ENCODE results near the gene GARNL3. TPM values are rescaled to one million over a fixed set of nuclear protein-coding genes. Genes with fewer than 3 reads are reported as not detected.

The GARNL3 gene
- total and polyA plus RNA-seq, 2 donors (not counting 3 experiments of a cell fraction or from before 2014, with no cell fraction given), result 1.4 to 8.3 TPM

DNA sequence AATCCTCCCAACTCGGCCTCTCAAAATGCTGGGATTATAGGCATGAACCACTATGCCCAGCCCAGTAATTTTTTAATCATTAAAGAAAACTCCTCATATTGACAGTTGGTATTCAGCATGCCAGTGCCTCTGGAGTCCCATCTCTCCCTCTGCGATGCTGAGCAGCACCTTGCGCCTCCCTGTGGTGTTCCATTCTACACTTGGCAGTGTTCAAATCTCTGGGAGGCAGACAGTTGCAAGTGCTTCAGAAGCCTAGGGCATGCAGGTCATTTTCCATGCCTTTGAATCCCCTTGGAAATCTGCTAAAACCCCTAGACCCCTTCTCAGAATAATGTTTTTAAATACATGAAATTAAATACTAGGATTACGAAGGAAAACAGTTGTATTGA is 41.3 kb downstream of the GARNL3 start:
- H4K20me1 ChIP-seq (replicated peaks; ENCODE audit: control insufficient read depth, extremely low read depth, insufficient read depth, low read length), result no peaks in the 10 kb centered on the region
- no peak overlapping the region for H3K9ac ChIP-seq (replicated peaks; ENCODE audit: extremely low read depth, insufficient read depth, low read length)
- intact Hi-C loops (cut with micrococcal nuclease) (no loop called here), dilution Hi-C loops (cut with MboI; ENCODE audit: extremely low pct_ligation_motif_present, low sequenced_read_pairs) (no loop called here)
- FAIRE-seq, result no peak
- H3K36me3 ChIP-seq (ENCODE audit: control insufficient read depth in 2 of 2, extremely low read depth in 1 of 2, insufficient read depth in 2 of 2, low read length in 2 of 2), result no peaks in the 10 kb centered on the region
- TF ChIP-seq JUN (IDR thresholded peaks at IDR 0.05; ENCODE audit: borderline replicate concordance, insufficient read depth, insufficient read length, low read depth) (no peak), MYC (IDR thresholded peaks at IDR 0.05; ENCODE audit: low read depth, low read length) (no peak), POLR2AphosphoS5 (IDR thresholded peaks at IDR 0.05; ENCODE audit: insufficient read depth, low read depth, low read length) (no peak), EZH2 (IDR thresholded peaks at IDR 0.05; ENCODE audit: borderline replicate concordance, low read depth, low read length, severe bottlenecking) (no peak), POLR2A (IDR thresholded peaks at IDR 0.05; ENCODE audit: low read depth, low read length) (no peak), MAX (IDR thresholded peaks at IDR 0.05; ENCODE audit: insufficient read depth, insufficient read length) (no peak), FOS (IDR thresholded peaks at IDR 0.05; ENCODE audit: borderline replicate concordance, insufficient read depth, low read length) (no peak)
- DNase-seq (ENCODE audit: low read depth, low spot score), result no peak
- no peak overlapping the region for H3K4me3 ChIP-seq (replicated peaks in 1 of 3; ENCODE audit: insufficient read depth in 1 of 3, low read depth in 1 of 3, low read length in 3 of 3)
- no peaks in the 10 kb centered on the region for H3K79me2 ChIP-seq (ENCODE audit: control insufficient read depth, insufficient read depth, low read length)
- no TSS peak for BruUV-seq (replicated peaks)
- ChIA-PET CTCF (no interaction called here), POLR2A (no interaction called here)
- no peaks in the 10 kb centered on the region for H3K9me1 ChIP-seq (replicated peaks; ENCODE audit: control insufficient read depth, extremely low read depth, insufficient read depth, low read length)
- H3K27me3 ChIP-seq (ENCODE audit: control insufficient read depth in 2 of 2, insufficient read depth in 2 of 2, low read length in 2 of 2), result no peaks in the 10 kb centered on the region
- H3K9me3 ChIP-seq (replicated peaks; ENCODE audit: control insufficient read depth, insufficient read depth, low read length), result no peaks in the 10 kb centered on the region
- H2AFZ ChIP-seq (ENCODE audit: low read depth, low read length), result no peak overlapping the region
- no peaks in the 10 kb centered on the region for H3K4me1 ChIP-seq (ENCODE audit: control insufficient read depth, extremely low read depth, insufficient read depth, low read length)
- no peak overlapping the region for H3K27ac ChIP-seq (ENCODE audit: insufficient read depth, low read depth, low read length)
- no peak overlapping the region for H3K4me2 ChIP-seq (ENCODE audit: insufficient read depth, low read length)

DNA sequence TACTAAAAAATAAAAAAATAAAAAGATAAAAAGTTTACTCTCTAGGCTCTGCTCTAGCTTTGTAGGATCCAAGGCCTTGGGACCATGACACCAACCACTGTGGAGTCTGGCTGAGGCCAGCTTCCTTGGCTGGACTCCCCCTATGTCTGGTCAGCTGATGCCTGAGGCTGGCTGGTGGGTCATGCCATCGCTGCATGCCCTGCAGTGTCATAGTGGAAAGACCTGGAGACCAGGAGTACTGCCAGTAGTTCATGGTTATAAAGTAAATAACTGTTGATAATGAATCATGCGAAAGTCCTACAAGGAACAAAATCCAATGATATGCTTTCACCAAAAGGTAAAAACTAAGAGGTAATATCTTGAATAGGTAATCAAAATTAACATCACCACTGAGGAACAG is 43.2 kb downstream of the GARNL3 start:
- Histone ChIP-seq H3K4me2 (ENCODE audit: insufficient read depth, low read length) (no peak overlapping the region), H3K9me3 (replicated peaks; ENCODE audit: control insufficient read depth, insufficient read depth, low read length) (no peaks in the 10 kb centered on the region), H3K27ac (ENCODE audit: insufficient read depth, low read depth, low read length) (no peak overlapping the region), H3K9me1 (replicated peaks; ENCODE audit: control insufficient read depth, extremely low read depth, insufficient read depth, low read length) (no peaks in the 10 kb centered on the region), H3K36me3 (ENCODE audit: control insufficient read depth in 2 of 2, extremely low read depth in 1 of 2, insufficient read depth in 2 of 2, low read length in 2 of 2) (no peaks in the 10 kb centered on the region), H3K4me1 (ENCODE audit: control insufficient read depth, extremely low read depth, insufficient read depth, low read length) (peaks cover 5% of the 10 kb centered on the region), H3K9ac (replicated peaks; ENCODE audit: extremely low read depth, insufficient read depth, low read length) (no peak overlapping the region), H3K27me3 (ENCODE audit: control insufficient read depth in 2 of 2, insufficient read depth in 2 of 2, low read length in 2 of 2) (no peaks in the 10 kb centered on the region), H3K4me3 (replicated peaks in 1 of 3; ENCODE audit: insufficient read depth in 1 of 3, low read depth in 1 of 3, low read length in 3 of 3) (no peak overlapping the region), H3K79me2 (ENCODE audit: control insufficient read depth, insufficient read depth, low read length) (no peaks in the 10 kb centered on the region), H2AFZ (ENCODE audit: low read depth, low read length) (no peak overlapping the region), H4K20me1 (replicated peaks; ENCODE audit: control insufficient read depth, extremely low read depth, insufficient read depth, low read length) (no peaks in the 10 kb centered on the region)
- FAIRE-seq, result no peak
- CTCF ChIA-PET, result interaction anchor here (2.0 to 2.7 kb wide), 2 partner anchors 39 to 40 kb away, joined by 14 to 15 read pairs; no protein-coding TSS in a partner anchor
- POLR2A ChIA-PET, result no interaction called here
- BruUV-seq (replicated peaks), result no TSS peak
- dilution Hi-C loops (cut with MboI; ENCODE audit: extremely low pct_ligation_motif_present, low sequenced_read_pairs), result no loop called here
- TF ChIP-seq MAX (IDR thresholded peaks at IDR 0.05; ENCODE audit: insufficient read depth, insufficient read length), result no peak
- TF ChIP-seq FOS (IDR thresholded peaks at IDR 0.05; ENCODE audit: borderline replicate concordance, insufficient read depth, low read length), result no peak
- no peak for TF ChIP-seq MYC (IDR thresholded peaks at IDR 0.05; ENCODE audit: low read depth, low read length)
- TF ChIP-seq JUN (IDR thresholded peaks at IDR 0.05; ENCODE audit: borderline replicate concordance, insufficient read depth, insufficient read length, low read depth), result no peak
- no peak for TF ChIP-seq CTCF (IDR thresholded peaks at IDR 0.05; ENCODE audit: extremely low read depth in 1 of 2, insufficient read depth in 1 of 2, low read depth in 1 of 2, low read length in 2 of 2)
- TF ChIP-seq EZH2 (IDR thresholded peaks at IDR 0.05; ENCODE audit: borderline replicate concordance, low read depth, low read length, severe bottlenecking), result no peak
- TF ChIP-seq POLR2AphosphoS5 (IDR thresholded peaks at IDR 0.05; ENCODE audit: insufficient read depth, low read depth, low read length), result no peak
- no peak for TF ChIP-seq POLR2A (IDR thresholded peaks at IDR 0.05; ENCODE audit: low read depth, low read length)
- no peak for TF ChIP-seq GATA2 (IDR thresholded peaks at IDR 0.05; ENCODE audit: insufficient read depth, insufficient read length, low read depth, low read length)
- DNase-seq (ENCODE audit: low read depth, low spot score), result no peak
- intact Hi-C loops (cut with micrococcal nuclease), result no loop called here
